CD4-positive, CD25-positive, alpha-beta regulatory T cell (primary cell): ENCODE results near the gene ASIC4. TPM values are rescaled to one million over a fixed set of nuclear protein-coding genes. Genes with fewer than 3 reads are reported as not detected.

Source experiments
- ATAC-seq, 2 donors: fragments of 150-1000 bp; cut with Tn5 transposase; one replicate each; pipeline ENCODE4 v1.10.0; 2021; ENCODE audit warnings: low read depth in 2 of 2, moderate number of reproducible peaks in 2 of 2, moderate library complexity in 1 of 2
- DNase-seq, 3 donors: peaks; one replicate each; pipeline versions ENCODE4 v3.0.0 to v3.0.0-alpha.2; 2012 to 2022; ENCODE audit warnings: mixed read lengths in 1 of 3
- H3K27ac ChIP-seq: one replicate; pipeline ENCODE4 v1.7.0; 2013; ENCODE audit warnings: mild to moderate bottlenecking, low read length; ENCODE audit not compliant: insufficient read depth, poor library complexity, severe bottlenecking
- H3K27me3 ChIP-seq: one replicate; pipeline ENCODE4 v1.7.0; 2013; ENCODE audit warnings: low read length; ENCODE audit not compliant: control insufficient read depth, insufficient read depth
- H3K36me3 ChIP-seq: one replicate; pipeline ENCODE4 v1.7.0; 2013; ENCODE audit warnings: mild to moderate bottlenecking, low read length, moderate library complexity; ENCODE audit not compliant: control insufficient read depth, insufficient read depth
- H3K4me1 ChIP-seq: 2 replicates; pipeline ENCODE4 v1.7.0; 2013; ENCODE audit warnings: mild to moderate bottlenecking, low read length; ENCODE audit not compliant: insufficient read depth, control insufficient read depth, poor library complexity, severe bottlenecking
- H3K4me3 ChIP-seq: one replicate; pipeline ENCODE4 v1.7.0; 2013; ENCODE audit warnings: low read depth, mild to moderate bottlenecking, low read length, moderate library complexity
- H3K9me3 ChIP-seq, 2 experiments: 1 replicate in 1 of 2; 2 replicates in 1 of 2; pipeline ENCODE4 v1.7.0; 2013; ENCODE audit warnings: low read length in 2 of 2, mild to moderate bottlenecking in 1 of 2, moderate library complexity in 1 of 2; ENCODE audit not compliant: control insufficient read depth in 2 of 2
- H3K27ac Mint-ChIP-seq, 3 donors: one replicate each; pipeline ENCODE4 v1.8.0; 2020 to 2022; ENCODE audit warnings: mild to moderate bottlenecking in 3 of 3, mixed read lengths in 3 of 3, moderate library complexity in 2 of 3
- H3K27me3 Mint-ChIP-seq: one replicate; pipeline ENCODE4 v1.8.0; 2022; ENCODE audit warnings: mild to moderate bottlenecking, mixed read lengths
- H3K36me3 Mint-ChIP-seq: one replicate; pipeline ENCODE4 v1.8.0; 2020; ENCODE audit warnings: mixed read lengths
- H3K4me1 Mint-ChIP-seq, 4 donors: one replicate each; pipeline ENCODE4 v1.8.0; 2020 to 2022; ENCODE audit warnings: mixed read lengths in 4 of 4, mild to moderate bottlenecking in 1 of 4
- H3K4me3 Mint-ChIP-seq, 4 donors: one replicate each; pipeline ENCODE4 v1.8.0; 2020 to 2022; ENCODE audit warnings: mild to moderate bottlenecking in 4 of 4, mixed read lengths in 4 of 4, moderate library complexity in 3 of 4
- H3K9me3 Mint-ChIP-seq, 7 donors: one replicate each; pipeline ENCODE4 v1.8.0; 2020 to 2022; ENCODE audit warnings: mixed read lengths in 7 of 7, mild to moderate bottlenecking in 3 of 7, moderate library complexity in 2 of 7
- polyA plus RNA-seq, 4 donors: library from polyadenylated mRNA; unstranded; fragments of 300-500 nt; fragmentation: Illumina TruSeq; gene quantifications; one replicate each; pipeline ENCODE4 v1.2.3, GENCODE V29; 2021
- total RNA-seq: library from RNA; stranded (reverse); gene quantifications from one replicate; pipeline ENCODE4 v1.2.3, GENCODE V29; 2022

The ASIC4 gene
- total and polyA plus RNA-seq, 5 donors from 2014 or later = 0.12 TPM; not detected in 4

GRCh38 chr2:219551441-219552381 is 37.4 kb downstream of the ASIC4 start:
- no peak for ATAC-seq
- Histone ChIP-seq H3K4me3 (no peak overlapping the region), H3K4me1 (peaks cover 18% of the 10 kb centered on the region), H3K27me3 (peaks cover 13% of the 10 kb centered on the region), H3K9me3 (no peaks in the 10 kb centered on the region), H3K27ac (no peak overlapping the region), H3K36me3 (no peaks in the 10 kb centered on the region)
- peaks cover 48% of the 10 kb centered on the region for H3K27me3 Mint-ChIP-seq
- no peak overlapping the region for H3K27ac Mint-ChIP-seq
- peak overlapping the region; percentile 58 to 80 (median 73) for H3K4me3 Mint-ChIP-seq
- H3K4me1 Mint-ChIP-seq = peaks cover 0 to 18% (median 2%) of the 10 kb centered on the region in 4 donors
- H3K36me3 Mint-ChIP-seq = no peaks in the 10 kb centered on the region
- peak in 1 of 3 donors; percentile 33 for DNase-seq
- H3K9me3 Mint-ChIP-seq = peaks cover 0 to 6% (median 0%) of the 10 kb centered on the region in 7 donors

- H3K27ac ChIP-seq = no peak overlapping the region
- peaks cover 48% of the 10 kb centered on the region for H3K27me3 Mint-ChIP-seq
- DNase-seq (peak; percentile 65 to 73 (median 72)), ATAC-seq (peak; percentile 79 to 82)
- H3K4me3 Mint-ChIP-seq = peak overlapping the region; percentile 71 to 84 (median 78)
- no peaks in the 10 kb centered on the region for H3K36me3 ChIP-seq
- H3K36me3 Mint-ChIP-seq = no peaks in the 10 kb centered on the region
- peaks cover 0 to 18% (median 2%) of the 10 kb centered on the region in 4 donors for H3K4me1 Mint-ChIP-seq
- H3K4me1 ChIP-seq = peaks cover 18% of the 10 kb centered on the region
- peaks cover 0 to 6% (median 0%) of the 10 kb centered on the region in 7 donors for H3K9me3 Mint-ChIP-seq
- no peaks in the 10 kb centered on the region for H3K9me3 ChIP-seq
- no peak overlapping the region for H3K27ac Mint-ChIP-seq
- peaks cover 13% of the 10 kb centered on the region for H3K27me3 ChIP-seq
- H3K4me3 ChIP-seq = no peak overlapping the region
Measured at GRCh38 chr2:219552382-219553167, 38.3 kb downstream of the ASIC4 start.

GRCh38 chr2:219553168-219553417 is 38.8 kb downstream of the ASIC4 start:
- H3K27me3 Mint-ChIP-seq = peaks cover 48% of the 10 kb centered on the region
- H3K9me3 Mint-ChIP-seq = peaks cover 0 to 6% (median 0%) of the 10 kb centered on the region in 7 donors
- Histone ChIP-seq H3K9me3 (no peaks in the 10 kb centered on the region), H3K4me3 (no peak overlapping the region), H3K27me3 (peaks cover 13% of the 10 kb centered on the region), H3K27ac (no peak overlapping the region), H3K4me1 (peaks cover 18% of the 10 kb centered on the region), H3K36me3 (no peaks in the 10 kb centered on the region)
- no peak for ATAC-seq
- peaks cover 0 to 18% (median 2%) of the 10 kb centered on the region in 4 donors for H3K4me1 Mint-ChIP-seq
- no peak overlapping the region for H3K27ac Mint-ChIP-seq
- no peak for DNase-seq
- no peaks in the 10 kb centered on the region for H3K36me3 Mint-ChIP-seq
- peak overlapping the region; percentile 39 to 84 (median 66) for H3K4me3 Mint-ChIP-seq

- no peak overlapping the region for H3K27ac ChIP-seq
- no peak for ATAC-seq
- peaks cover 13% of the 10 kb centered on the region for H3K27me3 ChIP-seq
- DNase-seq = no peak
- Mint-ChIP-seq H3K9me3 (peaks cover 0 to 4% (median 0%) of the 10 kb centered on the region in 7 donors), H3K4me1 (peaks cover 0 to 18% (median 2%) of the 10 kb centered on the region in 4 donors), H3K36me3 (no peaks in the 10 kb centered on the region), H3K27ac (no peak overlapping the region), H3K4me3 (peak overlapping the region in 3 of 4 donors; percentile 65 to 84 (median 66)), H3K27me3 (peaks cover 43% of the 10 kb centered on the region)
- peaks cover 18% of the 10 kb centered on the region for H3K4me1 ChIP-seq
- no peaks in the 10 kb centered on the region for H3K36me3 ChIP-seq
- no peaks in the 10 kb centered on the region for H3K9me3 ChIP-seq
- H3K4me3 ChIP-seq = no peak overlapping the region
Measured at GRCh38 chr2:219553463-219553963, 39.2 kb downstream of the ASIC4 start.

GRCh38 chr2:219554350-219554749 is 40.1 kb downstream of the ASIC4 start:
- H3K4me1 Mint-ChIP-seq = peaks cover 0 to 18% (median 2%) of the 10 kb centered on the region in 4 donors
- Histone ChIP-seq H3K4me3 (no peak overlapping the region), H3K27ac (no peak overlapping the region), H3K9me3 (no peaks in the 10 kb centered on the region), H3K4me1 (peaks cover 18% of the 10 kb centered on the region), H3K27me3 (peaks cover 13% of the 10 kb centered on the region), H3K36me3 (no peaks in the 10 kb centered on the region)
- H3K4me3 Mint-ChIP-seq = no peak overlapping the region
- H3K27ac Mint-ChIP-seq = no peak overlapping the region
- H3K27me3 Mint-ChIP-seq = peaks cover 36% of the 10 kb centered on the region
- no peaks in the 10 kb centered on the region for H3K36me3 Mint-ChIP-seq
- DNase-seq (no peak), ATAC-seq (no peak)
- H3K9me3 Mint-ChIP-seq = peaks cover 0 to 1% (median 0%) of the 10 kb centered on the region in 7 donors

GRCh38 chr2:219555956-219556355 is 41.7 kb downstream of the ASIC4 start:
- ATAC-seq (no peak), DNase-seq (no peak)
- Mint-ChIP-seq H3K4me3 (no peak overlapping the region), H3K27ac (no peak overlapping the region), H3K27me3 (peaks cover 29% of the 10 kb centered on the region), H3K9me3 (no peaks in the 10 kb centered on the region), H3K4me1 (peaks cover 0 to 16% (median 2%) of the 10 kb centered on the region in 4 donors), H3K36me3 (no peaks in the 10 kb centered on the region)
- Histone ChIP-seq H3K4me1 (peaks cover 18% of the 10 kb centered on the region), H3K9me3 (no peaks in the 10 kb centered on the region), H3K36me3 (no peaks in the 10 kb centered on the region), H3K27me3 (peaks cover 11% of the 10 kb centered on the region), H3K4me3 (no peak overlapping the region), H3K27ac (no peak overlapping the region)

GRCh38 chr2:219556413-219556812 is 42.1 kb downstream of the ASIC4 start:
- ATAC-seq (no peak), DNase-seq (no peak)
- Mint-ChIP-seq H3K27me3 (peaks cover 27% of the 10 kb centered on the region), H3K4me3 (no peak overlapping the region), H3K9me3 (no peaks in the 10 kb centered on the region), H3K27ac (no peak overlapping the region), H3K4me1 (peaks cover 0 to 15% (median 2%) of the 10 kb centered on the region in 4 donors), H3K36me3 (no peaks in the 10 kb centered on the region)
- Histone ChIP-seq H3K9me3 (no peaks in the 10 kb centered on the region), H3K36me3 (no peaks in the 10 kb centered on the region), H3K4me1 (peaks cover 16% of the 10 kb centered on the region), H3K27ac (no peak overlapping the region), H3K27me3 (peaks cover 11% of the 10 kb centered on the region), H3K4me3 (no peak overlapping the region)
